Right cardiac atrium (tissue), 5 donors: ENCODE data around the gene RASD2. TPM values are rescaled to one million over a fixed set of nuclear protein-coding genes. Genes with fewer than 3 reads are reported as not detected.
"Not testable (repeated sequence)": the region's sequence is repeated elsewhere in the genome, so short reads cannot be mapped to it uniquely, and the experiment has no call there.

Experiments used
- ATAC-seq, 2 donors: fragments of 200-7000 bp; cut with Tn5 transposase; one replicate each; pipeline versions ENCODE4 v1.8.0 to v1.9.1; 2020; ENCODE audit warnings: moderate library complexity in 2 of 2, mild to moderate bottlenecking in 1 of 2
- DNase-seq, 3 donors: peaks; one replicate each; pipeline ENCODE4 v3.0.0-alpha.2; 2020
- H3K27ac ChIP-seq: one replicate; pipeline ENCODE4 v1.5.1; 2013; ENCODE audit warnings: mild to moderate bottlenecking, low read length, control low read depth, moderate library complexity
- H3K27me3 ChIP-seq: one replicate; pipeline ENCODE4 v1.6.1; 2013; ENCODE audit not compliant: control insufficient read depth, insufficient read depth
- H3K4me1 ChIP-seq: one replicate; pipeline ENCODE4 v1.6.1; 2013; ENCODE audit warnings: low read length; ENCODE audit not compliant: control insufficient read depth, insufficient read depth
- H3K4me3 ChIP-seq: one replicate; pipeline ENCODE4 v1.5.1; 2013; ENCODE audit warnings: low read length, control low read depth
- H3K9me3 ChIP-seq: one replicate; pipeline ENCODE4 v1.6.1; 2013; ENCODE audit warnings: low read length; ENCODE audit not compliant: control insufficient read depth
- WGBS: extraction: QIAGEN DNeasy Blood & Tissue Kit; methylation state at CpG from one replicate; pipeline ENCODE4 v1.1.7; 2013; 5-methylcytosine and 5-hydroxymethylcytosine counted together
- intact Hi-C, 4 donors: fragments of 100-400 bp; cut with DNase I; formaldehyde crosslinking; loops; one replicate each; pipeline versions ENCODE4 v1.11.0 to v1.14.0; 2022 to 2023
- long read RNA-seq, 4 donors: library from polyadenylated mRNA; unstranded; transcript quantifications; one replicate each; pipeline ENCODE4 v2.0.0, GENCODE V29; 2020 to 2021
- polyA plus RNA-seq: library from polyadenylated mRNA; stranded (reverse); fragments of 200-250 nt; gene quantifications from one replicate; pipeline ENCODE4 v1.2.3, GENCODE V29; 2013
- total RNA-seq, 4 donors: library from RNA; stranded (reverse); fragmentation: NEBNext Ultra II Directional; extraction: Animal tissue kit (Norgen Biotek cat#: 25700); gene quantifications; one replicate each; pipeline ENCODE4 v1.2.1, GENCODE V29; 2021
- donor health status: healthy with polysubstance abuse.
- donor health status: DM: no; HTN: yes; CAD: no.
- donor health status: DM: no; HTN: no; CAD: no.
- donor health status: DM: no; HTN: yes; CAD: no; lungs with severe emphysema.
- donor health status: DM: yes; HTN: yes; CAD: no.

The RASD2 gene
- total RNA-seq (1 to 10 TPM in 3 of 4 donors, under 1 TPM in 1; 0.78 to 3.2 (median 1.9) TPM), polyA plus RNA-seq (2.1 TPM)
- long read RNA-seq, donor 1, partial matches to known transcripts: 2 of 6 reads
- long read RNA-seq, donor 1, other reads (novel, unspliced or antisense): 0 of 6 reads
- long read RNA-seq, donor 2, partial matches to known transcripts: 0 of 3 reads
- long read RNA-seq, donor 2, other reads (novel, unspliced or antisense): 2 of 3 reads
- long read RNA-seq, donor 3, partial matches to known transcripts: 0 of 2 reads
- long read RNA-seq, donor 3, other reads (novel, unspliced or antisense): 0 of 2 reads
- long read RNA-seq, donor 4, partial matches to known transcripts: 0 of 3 reads
- long read RNA-seq, donor 4, other reads (novel, unspliced or antisense): 2 of 3 reads

GRCh38 chr22:35540595-35541253 lies at the start of gene RASD2:
Gene RASD2 (plus strand): TSS chr22:35540831. CDS start chr22:35546810, 5,979 bp downstream.
- 2% methylated on average over 49 of the region's 49 CpGs for WGBS
- Histone ChIP-seq H3K27ac (no peak within 1 kb of the TSS), H3K4me1 (peaks cover 2% of the 10 kb centered on the region), H3K4me3 (peak within 1 kb of the TSS; percentile 54), H3K27me3 (no peaks in the 10 kb centered on the region), H3K9me3 (no peaks in the 10 kb centered on the region)
- ATAC-seq (peak; percentile 21 to 22), DNase-seq (peak; percentile 28 to 74 (median 68))
- intact Hi-C loops: no loop called here

- H3K9me3 ChIP-seq, DNase-seq, H3K4me3 ChIP-seq, ATAC-seq, H3K27ac ChIP-seq, intact Hi-C loops, H3K27me3 ChIP-seq, H3K4me1 ChIP-seq: not testable (repeated sequence)
- WGBS: 68% methylated on average over 22 of the region's 24 CpGs
Observed at GRCh38 chr22:35491061-35491907, 49.3 kb upstream of the RASD2 start.

GRCh38 chr22:35491908-35492380 lies 48.7 kb upstream of the RASD2 start:
- 78% methylated on average over 3 of the region's 3 CpGs for WGBS

GRCh38 chr22:35493074-35493473 lies 47.6 kb upstream of the RASD2 start:
- Histone ChIP-seq H3K27ac (no peak overlapping the region), H3K4me3 (no peak overlapping the region), H3K27me3 (no peaks in the 10 kb centered on the region), H3K9me3 (no peaks in the 10 kb centered on the region), H3K4me1 (no peaks in the 10 kb centered on the region)
- no peak for ATAC-seq
- intact Hi-C loops: loop anchor here in 1 of 4 donors (2.0 kb wide), 1 partner anchor 38 kb away; no protein-coding TSS in a partner anchor
- no peak for DNase-seq
- 84% methylated on average over 5 of the region's 5 CpGs for WGBS

More at GRCh38 chr22:35491908-35492380, 48.7 kb upstream of the RASD2 start:
- Histone ChIP-seq H3K9me3 (no peaks in the 10 kb centered on the region), H3K4me3 (no peak overlapping the region), H3K27ac (no peak overlapping the region), H3K27me3 (no peaks in the 10 kb centered on the region), H3K4me1 (no peaks in the 10 kb centered on the region)
- no peak for ATAC-seq
- no peak for DNase-seq
- intact Hi-C loops: loop anchor here in 1 of 4 donors (2.0 kb wide), 1 partner anchor 37 kb away; no protein-coding TSS in a partner anchor

- not testable (repeated sequence) for H3K4me3 ChIP-seq
Observed at GRCh38 chr22:35495711-35496110, 44.9 kb upstream of the RASD2 start.

GRCh38 chr22:35496768-35497312 lies 43.8 kb upstream of the RASD2 start:
- WGBS: 74% methylated on average over 6 of the region's 6 CpGs
- ATAC-seq (no peak), DNase-seq (no peak)
- Histone ChIP-seq H3K27ac (no peak overlapping the region), H3K4me3 (no peak overlapping the region), H3K4me1 (no peaks in the 10 kb centered on the region), H3K27me3 (no peaks in the 10 kb centered on the region), H3K9me3 (no peaks in the 10 kb centered on the region)
- intact Hi-C loops: no loop called here

More at GRCh38 chr22:35495711-35496110, 44.9 kb upstream of the RASD2 start:
- DNase-seq, ATAC-seq, H3K9me3 ChIP-seq, H3K27me3 ChIP-seq, H3K4me1 ChIP-seq, intact Hi-C loops, H3K27ac ChIP-seq: not testable (repeated sequence)
- whole genome bisulfite sequencing: 93% methylated on average over 14 of the region's 14 CpGs

GRCh38 chr22:35498026-35498800 lies 42.4 kb upstream of the RASD2 start:
- no peaks in the 10 kb centered on the region for H3K9me3 ChIP-seq
- H3K27me3 ChIP-seq: no peaks in the 10 kb centered on the region
- no peak for ATAC-seq
- H3K4me1 ChIP-seq: no peaks in the 10 kb centered on the region
- WGBS: 57% methylated on average over 14 of the region's 14 CpGs
- intact Hi-C loops: no loop called here
- no peak overlapping the region for H3K27ac ChIP-seq
- H3K4me3 ChIP-seq: no peak overlapping the region
- no peak for DNase-seq

- no peak for DNase-seq
- Histone ChIP-seq H3K27me3 (no peaks in the 10 kb centered on the region), H3K4me3 (no peak overlapping the region), H3K9me3 (no peaks in the 10 kb centered on the region), H3K4me1 (no peaks in the 10 kb centered on the region), H3K27ac (no peak overlapping the region)
- ATAC-seq: no peak
- WGBS: 71% methylated on average over 3 of the region's 3 CpGs
- intact Hi-C loops: no loop called here
Observed at GRCh38 chr22:35502836-35503235, 37.8 kb upstream of the RASD2 start.

GRCh38 chr22:35505399-35506258 lies 35.0 kb upstream of the RASD2 start:
- DNase-seq (no peak), ATAC-seq (no peak)
- Histone ChIP-seq H3K27me3 (no peaks in the 10 kb centered on the region), H3K4me1 (no peaks in the 10 kb centered on the region), H3K27ac (no peak overlapping the region), H3K9me3 (no peaks in the 10 kb centered on the region), H3K4me3 (no peak overlapping the region)
- 68% methylated on average over 7 of the region's 7 CpGs for WGBS
- intact Hi-C loops: no loop called here
